HepG2 (cell line): ENCODE data around the gene GMEB2. TPM values are rescaled to one million over a fixed set of nuclear protein-coding genes. Genes with fewer than 3 reads are reported as not detected.
A peak's percentile ranks its signal among the peaks of the same experiment; 100 is the strongest.

Experiments used
- DNMT1 ChIP-seq: sonication (generic); formaldehyde crosslinking; IDR thresholded peaks from 2 replicates; pipeline ENCODE4 v1.5.1; 2020; ENCODE audit warnings: mild to moderate bottlenecking, missing genetic modification reagents
- KDM3A ChIP-seq: IDR thresholded peaks from 2 replicates; pipeline ENCODE4 v1.6.1; 2018; ENCODE audit warnings: low read depth, missing compliant biosample characterization
- KLF6 ChIP-seq: IDR thresholded peaks from 2 replicates; pipeline ENCODE4 v1.8.0; 2016; ENCODE audit warnings: missing biosample characterization, missing genetic modification reagents
- MBNL3 ChIP-seq: fragments of 250-450 bp; sonication (Bioruptor Pico); conservative IDR thresholded peaks from 2 replicates; pipeline ENCODE4 v1.8.0; 2022; ENCODE audit warnings: mild to moderate bottlenecking, inconsistent platforms
- MIXL1 ChIP-seq: IDR thresholded peaks from 2 replicates; pipeline ENCODE4 v1.6.1; 2016
- NCOA2 ChIP-seq: sonication (generic); formaldehyde crosslinking; IDR thresholded peaks from 2 replicates; pipeline ENCODE4 v1.8.0; 2022; ENCODE audit warnings: inconsistent platforms
- NFE2L1 ChIP-seq: sonication (generic); formaldehyde crosslinking; IDR thresholded peaks from 2 replicates; pipeline ENCODE4 v1.4.0; 2020; ENCODE audit warnings: missing genetic modification reagents, mild to moderate bottlenecking, borderline replicate concordance
- SIX4 ChIP-seq: sonication (generic); formaldehyde crosslinking; IDR thresholded peaks from 2 replicates; pipeline ENCODE4 v1.4.0; 2020; ENCODE audit warnings: missing genetic modification reagents
- SP4 ChIP-seq: sonication (generic); formaldehyde crosslinking; IDR thresholded peaks from 2 replicates; pipeline ENCODE4 v1.8.1; 2023; ENCODE audit warnings: mild to moderate bottlenecking, missing genetic modification reagents
- ZBTB7A ChIP-seq: sonication (generic); formaldehyde crosslinking; IDR thresholded peaks from 2 replicates; pipeline ENCODE4 v1.8.0; 2022; ENCODE audit warnings: mild to moderate bottlenecking, missing genetic modification reagents
- ZNF460 ChIP-seq: sonication (generic); formaldehyde crosslinking; IDR thresholded peaks from 2 replicates; pipeline ENCODE4 v1.5.1; 2020; ENCODE audit warnings: missing genetic modification reagents, mild to moderate bottlenecking, borderline replicate concordance
- ZNF552 ChIP-seq: sonication (generic); formaldehyde crosslinking; IDR thresholded peaks from 2 replicates; pipeline ENCODE4 v1.9.0; 2022; ENCODE audit warnings: missing genetic modification reagents, mild to moderate bottlenecking, borderline replicate concordance
- ZNF839 ChIP-seq: sonication (generic); formaldehyde crosslinking; IDR thresholded peaks from 2 replicates; pipeline ENCODE4 v1.4.0; 2020; ENCODE audit warnings: missing genetic modification reagents, mild to moderate bottlenecking, borderline replicate concordance
- polyA plus RNA-seq, 8 experiments: library from polyadenylated mRNA; depleted of rRNA in 3 of 8; stranded (reverse) in 7 of 8; unstranded in 1 of 8; fragments of >200 nt; fragmentation: Illumina TruSeq in 4 of 8; extraction: Trizol in 4 of 8; gene quantifications; 2 replicates each; pipeline versions ENCODE4 v1.2.1 to v1.2.3, GENCODE V29; 2011 to 2016; ENCODE audit warnings: low read depth in 4 of 8, missing spikeins in 1 of 8, mixed read lengths in 1 of 8; ENCODE audit not compliant: insufficient read depth in 1 of 8
- total RNA-seq, 5 experiments: library from RNA; depleted of rRNA; stranded (reverse); fragments of >200 nt; fragmentation: Illumina TruSeq; extraction: Trizol; gene quantifications; 2 replicates each; pipeline ENCODE4 v1.2.3, GENCODE V29; 2016; ENCODE audit warnings: low read depth in 1 of 5
- TF ChIP-seq, protein P1 (sequence below): sonication (generic); formaldehyde crosslinking; IDR thresholded peaks from 2 replicates; pipeline ENCODE4 v1.8.1; 2023; ENCODE audit warnings: missing genetic modification reagents, inconsistent platforms, borderline replicate concordance
- TF ChIP-seq, protein P2 (sequence below): IDR thresholded peaks from 2 replicates; pipeline ENCODE4 v1.6.1; 2016; ENCODE audit warnings: missing genetic modification reagents, missing compliant biosample characterization
- TF ChIP-seq, protein P3 (sequence below): sonication (generic); formaldehyde crosslinking; IDR thresholded peaks from 2 replicates; pipeline ENCODE4 v1.8.0; 2022; ENCODE audit warnings: missing genetic modification reagents, mild to moderate bottlenecking, borderline replicate concordance
- TF ChIP-seq, protein P4 (sequence below): sonication (generic); formaldehyde crosslinking; conservative IDR thresholded peaks from 2 replicates; pipeline ENCODE4 v1.4.0; 2020; ENCODE audit warnings: missing genetic modification reagents
- TF ChIP-seq, protein P5 (sequence below): sonication (generic); formaldehyde crosslinking; IDR thresholded peaks from 2 replicates; pipeline ENCODE4 v1.9.0; 2022; ENCODE audit warnings: low read depth, missing genetic modification reagents
- TF ChIP-seq, protein P6 (sequence below): sonication (generic); formaldehyde crosslinking; conservative IDR thresholded peaks from 2 replicates; pipeline ENCODE4 v1.4.0; 2020; ENCODE audit warnings: missing genetic modification reagents

Gene GMEB2
- total and polyA plus RNA-seq, 2 of the 13 experiments (the other 11 are each of a cell fraction or from before 2014, with no cell fraction given): 10.6 to 12.4 TPM

DNA sequence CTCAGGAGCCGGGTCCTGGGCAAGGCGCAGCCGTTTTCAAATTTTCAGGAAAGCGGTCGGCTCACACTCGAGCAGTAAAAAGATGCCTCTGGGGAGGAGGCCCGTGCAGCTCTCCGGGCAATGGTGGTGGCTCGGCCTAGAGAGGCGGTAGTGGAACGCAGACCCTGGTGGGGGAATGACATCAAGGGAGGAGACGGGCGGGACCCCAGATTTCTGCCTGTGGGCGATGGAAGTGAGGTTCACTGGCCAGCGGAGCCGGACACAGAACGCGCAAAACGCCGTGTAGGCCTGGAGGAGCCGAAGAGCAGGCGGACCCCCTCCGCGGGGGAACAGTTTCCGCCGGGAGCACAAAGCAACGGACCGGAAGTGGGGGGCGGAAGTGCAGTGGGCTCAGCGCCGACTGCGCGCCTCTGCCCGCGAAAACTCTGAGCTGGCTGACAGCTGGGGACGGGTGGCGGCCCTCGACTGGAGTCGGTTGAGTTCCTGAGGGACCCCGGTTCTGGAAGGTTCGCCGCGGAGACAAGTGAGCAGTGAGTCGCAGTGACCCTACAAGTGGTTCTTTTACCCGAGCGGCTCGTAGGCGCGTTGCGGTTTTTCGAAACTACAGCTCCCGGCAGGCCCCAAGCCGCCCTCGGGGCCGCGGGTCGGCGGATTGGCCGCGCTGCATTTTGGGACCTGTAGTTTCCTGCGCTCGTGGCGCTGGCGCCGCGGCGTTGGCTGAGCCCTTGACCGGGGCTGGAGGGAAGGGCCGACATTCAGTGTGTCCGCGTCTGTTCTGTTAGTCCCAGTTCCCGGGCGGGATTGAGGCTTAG, 31.2 kb upstream of the GMEB2 start, which contains the start of gene RTEL1 (continued):
- TF ChIP-seq ZNF839 (no peak), KLF6 (CRISPR knock-in tag) (0 out of 2 replicates have a peak, but pooled peaks have one; percentile 58), SP4 (peak; percentile 94), MBNL3 (CRISPR knock-in tag) (no peak), DNMT1 (CRISPR knock-in tag) (peak; percentile 98), SIX4 (CRISPR knock-in tag) (peak; percentile 66; the same call in 1 of the 2 replicates), ZBTB7A (CRISPR knock-in tag) (peak; percentile 88), MIXL1 (CRISPR knock-in tag) (peak; percentile 78), KDM3A (peak; percentile 99), NCOA2 (CRISPR knock-in tag) (peak; percentile 78), NFE2L1 (CRISPR knock-in tag) (no peak), ZNF460 (no peak; the same call in 1 of the 2 replicates), ZNF552 (CRISPR knock-in tag) (peak; percentile 96; the same call in 1 of the 2 replicates)
- TF ChIP-seq, protein P1, sequence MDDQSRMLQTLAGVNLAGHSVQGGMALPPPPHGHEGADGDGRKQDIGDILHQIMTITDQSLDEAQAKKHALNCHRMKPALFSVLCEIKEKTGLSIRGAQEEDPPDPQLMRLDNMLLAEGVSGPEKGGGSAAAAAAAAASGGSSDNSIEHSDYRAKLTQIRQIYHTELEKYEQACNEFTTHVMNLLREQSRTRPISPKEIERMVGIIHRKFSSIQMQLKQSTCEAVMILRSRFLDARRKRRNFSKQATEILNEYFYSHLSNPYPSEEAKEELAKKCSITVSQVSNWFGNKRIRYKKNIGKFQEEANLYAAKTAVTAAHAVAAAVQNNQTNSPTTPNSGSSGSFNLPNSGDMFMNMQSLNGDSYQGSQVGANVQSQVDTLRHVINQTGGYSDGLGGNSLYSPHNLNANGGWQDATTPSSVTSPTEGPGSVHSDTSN: peak; percentile 88; the same call in 1 of the 2 replicates
- TF ChIP-seq, protein P2, sequence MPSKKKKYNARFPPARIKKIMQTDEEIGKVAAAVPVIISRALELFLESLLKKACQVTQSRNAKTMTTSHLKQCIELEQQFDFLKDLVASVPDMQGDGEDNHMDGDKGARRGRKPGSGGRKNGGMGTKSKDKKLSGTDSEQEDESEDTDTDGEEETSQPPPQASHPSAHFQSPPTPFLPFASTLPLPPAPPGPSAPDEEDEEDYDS (CRISPR knock-in tag): peak; percentile 59
- TF ChIP-seq, protein P3, sequence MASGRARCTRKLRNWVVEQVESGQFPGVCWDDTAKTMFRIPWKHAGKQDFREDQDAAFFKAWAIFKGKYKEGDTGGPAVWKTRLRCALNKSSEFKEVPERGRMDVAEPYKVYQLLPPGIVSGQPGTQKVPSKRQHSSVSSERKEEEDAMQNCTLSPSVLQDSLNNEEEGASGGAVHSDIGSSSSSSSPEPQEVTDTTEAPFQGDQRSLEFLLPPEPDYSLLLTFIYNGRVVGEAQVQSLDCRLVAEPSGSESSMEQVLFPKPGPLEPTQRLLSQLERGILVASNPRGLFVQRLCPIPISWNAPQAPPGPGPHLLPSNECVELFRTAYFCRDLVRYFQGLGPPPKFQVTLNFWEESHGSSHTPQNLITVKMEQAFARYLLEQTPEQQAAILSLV (CRISPR knock-in tag): peak; percentile 96; the same call in 1 of the 2 replicates
- TF ChIP-seq, protein P4, sequence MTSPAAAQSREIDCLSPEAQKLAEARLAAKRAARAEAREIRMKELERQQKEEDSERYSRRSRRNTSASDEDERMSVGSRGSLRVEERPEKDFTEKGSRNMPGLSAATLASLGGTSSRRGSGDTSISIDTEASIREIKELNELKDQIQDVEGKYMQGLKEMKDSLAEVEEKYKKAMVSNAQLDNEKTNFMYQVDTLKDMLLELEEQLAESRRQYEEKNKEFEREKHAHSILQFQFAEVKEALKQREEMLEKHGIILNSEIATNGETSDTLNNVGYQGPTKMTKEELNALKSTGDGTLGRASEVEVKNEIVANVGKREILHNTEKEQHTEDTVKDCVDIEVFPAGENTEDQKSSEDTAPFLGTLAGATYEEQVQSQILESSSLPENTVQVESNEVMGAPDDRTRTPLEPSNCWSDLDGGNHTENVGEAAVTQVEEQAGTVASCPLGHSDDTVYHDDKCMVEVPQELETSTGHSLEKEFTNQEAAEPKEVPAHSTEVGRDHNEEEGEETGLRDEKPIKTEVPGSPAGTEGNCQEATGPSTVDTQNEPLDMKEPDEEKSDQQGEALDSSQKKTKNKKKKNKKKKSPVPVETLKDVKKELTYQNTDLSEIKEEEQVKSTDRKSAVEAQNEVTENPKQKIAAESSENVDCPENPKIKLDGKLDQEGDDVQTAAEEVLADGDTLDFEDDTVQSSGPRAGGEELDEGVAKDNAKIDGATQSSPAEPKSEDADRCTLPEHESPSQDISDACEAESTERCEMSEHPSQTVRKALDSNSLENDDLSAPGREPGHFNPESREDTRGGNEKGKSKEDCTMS (CRISPR knock-in tag): 0 out of 2 replicates have a peak, but pooled peaks have one; percentile 43
- TF ChIP-seq, protein P5, sequence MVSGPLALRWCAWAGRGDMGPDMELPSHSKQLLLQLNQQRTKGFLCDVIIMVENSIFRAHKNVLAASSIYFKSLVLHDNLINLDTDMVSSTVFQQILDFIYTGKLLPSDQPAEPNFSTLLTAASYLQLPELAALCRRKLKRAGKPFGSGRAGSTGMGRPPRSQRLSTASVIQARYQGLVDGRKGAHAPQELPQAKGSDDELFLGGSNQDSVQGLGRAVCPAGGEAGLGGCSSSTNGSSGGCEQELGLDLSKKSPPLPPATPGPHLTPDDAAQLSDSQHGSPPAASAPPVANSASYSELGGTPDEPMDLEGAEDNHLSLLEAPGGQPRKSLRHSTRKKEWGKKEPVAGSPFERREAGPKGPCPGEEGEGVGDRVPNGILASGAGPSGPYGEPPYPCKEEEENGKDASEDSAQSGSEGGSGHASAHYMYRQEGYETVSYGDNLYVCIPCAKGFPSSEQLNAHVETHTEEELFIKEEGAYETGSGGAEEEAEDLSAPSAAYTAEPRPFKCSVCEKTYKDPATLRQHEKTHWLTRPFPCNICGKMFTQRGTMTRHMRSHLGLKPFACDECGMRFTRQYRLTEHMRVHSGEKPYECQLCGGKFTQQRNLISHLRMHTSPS (CRISPR knock-in tag): peak; percentile 74; the same call in 1 of the 2 replicates
- TF ChIP-seq, protein P6, sequence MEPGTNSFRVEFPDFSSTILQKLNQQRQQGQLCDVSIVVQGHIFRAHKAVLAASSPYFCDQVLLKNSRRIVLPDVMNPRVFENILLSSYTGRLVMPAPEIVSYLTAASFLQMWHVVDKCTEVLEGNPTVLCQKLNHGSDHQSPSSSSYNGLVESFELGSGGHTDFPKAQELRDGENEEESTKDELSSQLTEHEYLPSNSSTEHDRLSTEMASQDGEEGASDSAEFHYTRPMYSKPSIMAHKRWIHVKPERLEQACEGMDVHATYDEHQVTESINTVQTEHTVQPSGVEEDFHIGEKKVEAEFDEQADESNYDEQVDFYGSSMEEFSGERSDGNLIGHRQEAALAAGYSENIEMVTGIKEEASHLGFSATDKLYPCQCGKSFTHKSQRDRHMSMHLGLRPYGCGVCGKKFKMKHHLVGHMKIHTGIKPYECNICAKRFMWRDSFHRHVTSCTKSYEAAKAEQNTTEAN (CRISPR knock-in tag): peak; percentile 80
